Karpas-422 (cell line): Measurements from ENCODE around the gene DNAAF8. TPM values are rescaled to one million over a fixed set of nuclear protein-coding genes. Genes with fewer than 3 reads are reported as not detected.

Source experiments
- DNase-seq: peaks from one replicate; pipeline ENCODE4 v3.0.0-alpha.2; 2015
- H2AFZ ChIP-seq: fragments of 200-600 bp; sonication (generic); 2 replicates; pipeline ENCODE4 v1.6.1; 2014; ENCODE audit warnings: antibody characterized with exemption, low read length, mixed read lengths
- H3K27ac ChIP-seq: fragments of 200-600 bp; sonication (generic); 2 replicates; pipeline ENCODE4 v1.5.1; 2014; ENCODE audit warnings: mild to moderate bottlenecking, low read length, moderate library complexity
- H3K27me3 ChIP-seq: fragments of 200-600 bp; sonication (generic); 2 replicates; pipeline ENCODE4 v1.6.1; 2014; ENCODE audit warnings: low read length, mixed read lengths
- H3K36me3 ChIP-seq: fragments of 200-600 bp; sonication (generic); 2 replicates; pipeline ENCODE4 v1.6.1; 2014; ENCODE audit warnings: low read length, mixed read lengths; ENCODE audit not compliant: insufficient read depth
- H3K4me1 ChIP-seq: fragments of 200-600 bp; sonication (generic); 2 replicates; pipeline ENCODE4 v1.6.1; 2014; ENCODE audit warnings: mild to moderate bottlenecking, low read length, mixed read lengths
- H3K4me2 ChIP-seq: fragments of 200-600 bp; sonication (generic); 2 replicates; pipeline ENCODE4 v1.6.1; 2014; ENCODE audit warnings: low read length, low read depth, mild to moderate bottlenecking; ENCODE audit not compliant: poor library complexity, severe bottlenecking
- H3K4me3 ChIP-seq: fragments of 200-600 bp; sonication (generic); 2 replicates; pipeline ENCODE4 v1.5.1; 2014; ENCODE audit warnings: mild to moderate bottlenecking, antibody characterized with exemption, low read length, mixed read lengths
- H3K79me2 ChIP-seq: fragments of 200-600 bp; sonication (generic); 2 replicates; pipeline ENCODE4 v1.6.1; 2014; ENCODE audit warnings: mild to moderate bottlenecking, low read length, mixed read lengths
- H3K9ac ChIP-seq: fragments of 200-600 bp; sonication (generic); 2 replicates; pipeline ENCODE4 v1.6.0; 2014; ENCODE audit warnings: low read length
- H3K9me2 ChIP-seq: fragments of 200-600 bp; sonication (generic), shearing (Covaris generic); replicated peaks from 2 replicates; pipeline ENCODE4 v1.6.0; 2014; ENCODE audit warnings: mild to moderate bottlenecking, low read length, moderate library complexity; ENCODE audit not compliant: insufficient read depth
- H3K9me3 ChIP-seq: fragments of 300-700, 200-600 bp; sonication (generic); 2 replicates; pipeline ENCODE4 v1.6.1; 2014; ENCODE audit warnings: low read length, mixed read lengths
- H4K20me1 ChIP-seq: fragments of 200-600 bp; sonication (generic); 2 replicates; pipeline ENCODE4 v1.6.1; 2014; ENCODE audit warnings: mild to moderate bottlenecking, antibody characterized with exemption, low read length, low read depth; ENCODE audit not compliant: insufficient read depth
- total RNA-seq: library from RNA; depleted of rRNA; stranded (reverse); fragments of >200 nt; shearing (Covaris generic); gene quantifications from 2 replicates; pipeline ENCODE4 v1.2.3, GENCODE V29; 2014; ENCODE audit warnings: low replicate concordance

DNAAF8 gene
- total RNA-seq, 1 experiment from 2014 or later = 0.22 TPM

DNA sequence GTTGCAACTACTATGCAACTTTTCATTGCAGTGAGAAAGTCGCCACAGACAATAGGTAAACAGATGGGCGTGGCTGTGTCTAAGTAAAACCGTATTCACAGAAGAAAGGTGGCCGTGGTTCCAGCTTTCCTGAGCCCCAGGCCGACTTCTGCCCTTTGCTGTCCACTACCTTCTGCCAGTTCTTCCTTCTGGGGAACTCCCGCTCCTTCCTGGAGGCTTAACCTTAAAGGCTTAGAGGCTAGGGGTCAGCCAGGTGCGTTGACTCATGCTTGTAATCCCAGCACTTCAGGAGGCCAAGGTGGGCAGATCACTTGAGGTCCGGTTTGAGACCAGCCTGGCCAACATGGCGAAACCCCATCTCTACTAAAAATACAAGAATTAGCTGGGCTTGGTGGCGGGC lies 55.9 kb downstream of the DNAAF8 start:
- Histone ChIP-seq H3K79me2 (no peaks in the 10 kb centered on the region), H4K20me1 (no peaks in the 10 kb centered on the region), H3K27me3 (no peaks in the 10 kb centered on the region), H3K4me2 (no peak overlapping the region), H3K4me1 (no peaks in the 10 kb centered on the region), H3K9me3 (no peaks in the 10 kb centered on the region), H3K9ac (no peak overlapping the region), H3K36me3 (no peaks in the 10 kb centered on the region), H2AFZ (no peak overlapping the region), H3K27ac (no peak overlapping the region), H3K9me2 (no peaks in the 10 kb centered on the region), H3K4me3 (no peak overlapping the region)
- no peak for DNase-seq

DNA sequence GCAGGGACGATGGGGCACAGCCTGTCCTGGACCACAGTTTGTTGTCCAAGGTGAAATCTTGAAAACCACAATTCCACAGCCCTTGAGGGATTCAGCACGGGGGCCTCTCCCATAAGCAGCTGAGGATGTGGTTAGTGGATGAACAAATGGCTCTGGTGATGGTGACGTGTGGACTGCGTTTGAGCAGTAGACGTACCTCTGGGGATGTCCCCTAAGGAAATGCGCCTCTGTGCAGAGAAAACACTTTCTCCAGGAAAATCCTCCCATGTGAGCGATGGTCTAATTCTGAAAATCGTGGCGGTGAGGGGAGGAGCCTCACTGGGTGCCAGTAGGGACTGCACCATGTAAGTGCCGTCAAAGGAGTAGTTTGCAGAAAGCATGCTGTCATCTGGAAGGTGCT lies 56.5 kb downstream of the DNAAF8 start:
- Histone ChIP-seq H3K9ac (no peak overlapping the region), H3K4me3 (no peak overlapping the region), H3K27ac (no peak overlapping the region), H3K27me3 (no peaks in the 10 kb centered on the region), H3K4me1 (no peaks in the 10 kb centered on the region), H2AFZ (no peak overlapping the region), H3K36me3 (no peaks in the 10 kb centered on the region), H3K79me2 (no peaks in the 10 kb centered on the region), H4K20me1 (no peaks in the 10 kb centered on the region), H3K9me2 (no peaks in the 10 kb centered on the region), H3K4me2 (no peak overlapping the region), H3K9me3 (no peaks in the 10 kb centered on the region)
- DNase-seq = no peak

DNA sequence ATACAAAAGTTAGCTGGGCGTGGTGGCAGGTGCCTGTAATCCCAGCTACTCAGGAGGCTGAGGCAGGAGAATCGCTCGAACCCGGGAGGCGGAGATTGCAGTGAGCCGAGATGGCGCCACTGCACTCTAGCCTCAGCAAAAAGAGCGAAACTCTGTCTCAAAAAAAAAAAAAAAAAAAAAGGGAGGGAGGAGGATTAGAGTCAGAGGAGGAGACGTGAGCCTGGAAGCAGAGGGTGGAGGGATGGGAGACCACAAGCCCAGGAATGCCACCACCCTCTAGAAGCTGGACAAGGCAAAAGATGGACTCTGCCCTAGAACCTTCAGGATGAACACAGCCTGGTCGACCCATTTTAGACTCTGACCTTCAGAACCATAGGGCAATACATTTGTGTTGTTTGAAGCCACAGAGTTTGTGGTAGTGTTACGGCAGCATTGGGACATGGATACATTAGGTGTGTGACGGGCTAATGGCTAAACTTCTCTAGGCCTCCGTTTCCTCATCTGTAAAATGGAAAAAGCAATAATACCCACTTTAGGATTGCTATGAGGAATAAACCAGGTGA lies 58.7 kb downstream of the DNAAF8 start:
- H4K20me1 ChIP-seq = no peaks in the 10 kb centered on the region
- no peak overlapping the region for H3K9ac ChIP-seq
- no peak overlapping the region for H3K27ac ChIP-seq
- no peaks in the 10 kb centered on the region for H3K27me3 ChIP-seq
- no peaks in the 10 kb centered on the region for H3K4me1 ChIP-seq
- H3K4me3 ChIP-seq = no peak overlapping the region
- H3K9me2 ChIP-seq = no peaks in the 10 kb centered on the region
- DNase-seq = no peak
- no peak overlapping the region for H3K4me2 ChIP-seq
- H3K36me3 ChIP-seq = no peaks in the 10 kb centered on the region
- H3K79me2 ChIP-seq = no peaks in the 10 kb centered on the region
- H3K9me3 ChIP-seq = no peaks in the 10 kb centered on the region
- no peak overlapping the region for H2AFZ ChIP-seq

DNA sequence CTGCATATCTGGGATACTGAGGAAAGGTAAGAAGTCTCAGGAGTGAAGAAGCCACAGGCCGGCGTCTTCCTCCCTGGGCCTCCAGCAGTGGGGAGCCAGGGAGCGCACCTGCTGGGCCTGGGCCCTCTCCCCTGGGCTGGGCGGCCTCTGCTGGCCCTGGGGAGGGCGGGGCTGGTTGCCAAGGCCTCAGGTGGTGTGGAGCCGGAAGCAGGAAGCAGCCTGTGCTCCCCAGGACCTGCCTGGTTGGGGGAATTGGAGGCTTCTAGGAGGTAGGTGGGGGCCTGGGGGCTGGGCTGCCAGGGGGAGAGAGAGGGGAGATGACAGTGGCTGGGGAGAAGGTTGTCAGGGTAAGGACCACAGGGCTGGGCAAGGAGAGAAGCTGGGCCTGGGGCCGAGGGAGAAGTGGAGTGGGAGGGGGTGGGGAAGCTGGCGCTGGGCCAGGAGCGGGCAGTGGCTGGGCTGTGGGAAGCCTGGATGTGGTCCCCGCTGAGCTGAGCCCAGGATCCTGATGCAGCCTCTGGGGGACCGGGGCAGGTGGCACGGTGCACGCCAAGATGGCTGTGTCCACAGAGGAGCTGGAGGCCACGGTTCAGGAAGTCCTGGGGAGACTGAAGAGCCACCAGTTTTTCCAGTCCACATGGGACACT lies 61.0 kb downstream of the DNAAF8 start, which contains the start of gene SMIM22:
SMIM22 (plus strand) TSS at position 189 of the 647 bp plus-strand sequence; CDS start at position 555, 366 bp downstream.
- Histone ChIP-seq H3K9ac (no peak within 1 kb of the TSS), H2AFZ (no peak within 1 kb of the TSS), H3K4me2 (no peak within 1 kb of the TSS)

DNA sequence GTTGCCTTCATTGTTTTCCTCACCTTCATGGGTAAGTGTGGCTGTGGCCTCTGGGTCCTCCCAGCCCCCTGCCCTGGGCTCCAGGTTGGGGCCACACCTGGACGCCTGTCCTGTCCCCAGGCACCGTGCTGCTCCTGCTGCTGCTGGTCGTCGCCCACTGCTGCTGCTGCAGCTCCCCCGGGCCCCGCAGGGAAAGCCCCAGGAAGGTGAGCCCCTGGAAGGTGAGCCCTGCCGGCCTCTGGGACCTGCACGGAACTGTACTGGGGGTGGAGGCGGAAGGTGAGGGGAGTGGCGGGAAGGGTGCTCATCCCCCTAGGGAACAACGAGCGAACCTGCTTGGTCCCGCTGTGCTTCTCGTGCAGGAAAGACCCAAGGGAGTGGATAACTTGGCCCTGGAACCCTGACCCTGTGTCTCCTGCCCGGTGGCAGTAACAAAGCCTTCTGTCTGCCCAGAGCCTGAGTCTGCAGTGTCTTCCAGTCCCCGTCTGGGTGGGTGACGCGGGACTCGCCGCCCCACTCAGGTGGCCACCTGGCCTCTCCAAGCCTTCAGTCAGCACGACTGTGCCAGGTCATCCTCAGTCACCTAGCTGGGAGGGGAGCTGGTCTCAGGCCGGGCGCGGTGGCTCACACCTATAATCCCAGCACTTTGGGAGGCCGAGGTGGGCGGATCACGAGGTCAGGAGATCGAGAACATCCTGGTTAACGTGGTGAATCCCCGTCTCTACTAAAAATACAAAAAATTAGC lies 61.7 kb downstream of the DNAAF8 start:
- no peaks in the 10 kb centered on the region for H3K27me3 ChIP-seq
- H3K9me3 ChIP-seq = no peaks in the 10 kb centered on the region
- H3K4me3 ChIP-seq = no peak overlapping the region
- H4K20me1 ChIP-seq = no peaks in the 10 kb centered on the region
- H3K9me2 ChIP-seq = no peaks in the 10 kb centered on the region
- no peak overlapping the region for H3K27ac ChIP-seq
- H3K36me3 ChIP-seq = no peaks in the 10 kb centered on the region
- no peak overlapping the region for H3K4me2 ChIP-seq
- H2AFZ ChIP-seq = no peak overlapping the region
- H3K79me2 ChIP-seq = no peaks in the 10 kb centered on the region
- H3K4me1 ChIP-seq = peaks cover 6% of the 10 kb centered on the region
- no peak for DNase-seq
- no peak overlapping the region for H3K9ac ChIP-seq

More for the DNA sequence above, 61.0 kb downstream of the DNAAF8 start, which contains the start of gene SMIM22:
- Histone ChIP-seq H3K9me2 (no peaks in the 10 kb centered on the region), H3K36me3 (no peaks in the 10 kb centered on the region), H4K20me1 (no peaks in the 10 kb centered on the region), H3K4me1 (no peaks in the 10 kb centered on the region), H3K9me3 (no peaks in the 10 kb centered on the region), H3K4me3 (no peak within 1 kb of the TSS), H3K27me3 (no peaks in the 10 kb centered on the region), H3K27ac (no peak within 1 kb of the TSS), H3K79me2 (no peaks in the 10 kb centered on the region)
- no peak for DNase-seq

DNA sequence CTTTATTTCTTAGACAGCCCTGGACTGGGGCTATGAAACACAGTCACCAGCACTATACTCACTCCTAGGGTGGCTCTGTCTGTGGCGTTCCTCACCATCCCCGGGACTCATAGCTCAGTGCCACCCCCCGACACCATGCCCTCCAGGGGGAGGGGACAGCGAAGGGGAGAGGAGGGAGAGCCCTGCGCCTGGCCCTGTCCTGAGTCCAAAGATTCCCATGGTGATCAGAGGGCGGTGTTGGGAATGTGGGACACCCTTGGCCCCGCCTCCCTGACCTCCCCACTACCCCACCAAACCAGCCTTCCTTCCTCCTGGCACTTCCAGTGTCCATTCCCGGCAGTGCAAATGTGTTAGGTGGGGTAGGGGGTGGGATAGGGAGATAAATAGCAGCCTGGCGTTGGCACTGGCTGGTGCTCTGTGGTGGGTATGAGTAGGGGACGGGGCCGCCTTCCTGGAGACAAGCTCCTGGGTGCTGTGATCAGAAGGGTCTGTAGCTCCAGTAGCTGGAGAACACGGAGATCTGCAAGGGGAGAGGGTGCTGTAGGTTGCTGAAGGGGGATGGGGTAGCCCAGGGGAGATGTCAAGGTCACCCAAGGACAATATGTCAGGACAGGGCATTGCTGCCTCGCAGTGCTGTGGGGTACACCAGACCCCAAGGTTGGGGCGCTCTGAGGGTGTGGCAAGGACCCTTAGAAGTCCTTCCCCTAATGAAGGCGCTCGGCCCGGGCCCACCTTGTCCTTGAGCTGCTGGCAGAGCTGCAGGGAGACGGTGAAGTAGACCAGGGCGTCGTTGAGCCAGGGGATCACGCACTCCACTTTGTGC lies 62.9 kb downstream of the DNAAF8 start:
- Histone ChIP-seq H4K20me1 (no peaks in the 10 kb centered on the region), H3K79me2 (no peaks in the 10 kb centered on the region), H3K27ac (no peak overlapping the region), H3K4me3 (no peak overlapping the region), H3K36me3 (no peaks in the 10 kb centered on the region), H3K9ac (no peak overlapping the region), H3K9me2 (no peaks in the 10 kb centered on the region), H3K9me3 (no peaks in the 10 kb centered on the region), H3K4me2 (no peak overlapping the region), H2AFZ (no peak overlapping the region), H3K4me1 (peaks cover 15% of the 10 kb centered on the region), H3K27me3 (no peaks in the 10 kb centered on the region)
- DNase-seq = no peak

DNA sequence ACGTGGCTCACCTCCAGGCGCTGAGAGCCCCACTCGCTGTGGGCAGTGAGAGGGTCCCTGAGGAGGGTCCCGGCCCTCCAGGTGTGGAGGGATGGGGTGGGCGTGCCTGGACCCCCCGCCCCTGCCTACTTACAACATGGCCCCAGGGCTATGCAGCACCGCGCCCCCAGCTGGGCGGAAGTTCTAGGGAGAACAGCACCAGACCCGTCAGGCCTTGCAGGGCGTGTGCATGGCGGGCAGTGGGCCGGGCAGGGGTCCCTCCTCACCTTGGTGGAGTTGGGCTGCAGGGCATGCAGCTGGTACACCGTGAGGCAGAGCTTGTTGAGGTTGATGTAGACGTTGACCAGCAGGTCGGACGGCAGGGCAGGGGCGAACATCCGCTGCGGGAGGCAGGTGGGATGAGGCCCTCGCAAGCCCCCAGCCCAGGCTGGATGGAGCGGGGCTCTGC lies 63.5 kb downstream of the DNAAF8 start:
- Histone ChIP-seq H2AFZ (no peak overlapping the region), H3K4me2 (no peak overlapping the region), H4K20me1 (no peaks in the 10 kb centered on the region), H3K36me3 (no peaks in the 10 kb centered on the region), H3K4me1 (peaks cover 15% of the 10 kb centered on the region), H3K27ac (no peak overlapping the region), H3K9me3 (no peaks in the 10 kb centered on the region), H3K79me2 (no peaks in the 10 kb centered on the region), H3K9ac (no peak overlapping the region), H3K9me2 (no peaks in the 10 kb centered on the region), H3K4me3 (no peak overlapping the region), H3K27me3 (no peaks in the 10 kb centered on the region)
- no peak for DNase-seq

DNA sequence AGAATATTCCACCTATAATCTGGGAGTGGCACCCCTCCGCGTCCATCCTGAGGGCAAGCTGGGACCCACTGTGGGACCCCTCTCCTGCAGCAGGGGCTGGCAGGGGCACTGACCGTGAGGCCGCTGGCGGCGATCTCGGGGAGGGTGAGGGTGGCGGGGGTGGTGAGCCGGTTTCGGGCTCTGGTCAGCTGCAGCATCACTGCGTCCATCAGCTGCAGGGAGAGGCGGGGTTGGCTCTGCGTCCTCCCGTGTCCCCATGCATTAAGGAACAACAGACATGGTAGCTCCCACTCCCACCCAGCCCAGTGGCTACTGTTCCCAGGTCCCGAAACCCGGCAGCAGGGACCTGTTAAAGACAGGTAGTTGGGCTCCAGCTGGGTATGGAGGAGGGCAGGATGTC lies 64.1 kb downstream of the DNAAF8 start:
- H4K20me1 ChIP-seq = no peaks in the 10 kb centered on the region
- no peaks in the 10 kb centered on the region for H3K9me2 ChIP-seq
- H2AFZ ChIP-seq = no peak overlapping the region
- H3K4me1 ChIP-seq = peaks cover 22% of the 10 kb centered on the region
- no peaks in the 10 kb centered on the region for H3K9me3 ChIP-seq
- H3K79me2 ChIP-seq = no peaks in the 10 kb centered on the region
- H3K9ac ChIP-seq = no peak overlapping the region
- H3K4me3 ChIP-seq = no peak overlapping the region
- no peaks in the 10 kb centered on the region for H3K27me3 ChIP-seq
- no peaks in the 10 kb centered on the region for H3K36me3 ChIP-seq
- no peak overlapping the region for H3K4me2 ChIP-seq
- no peak for DNase-seq
- no peak overlapping the region for H3K27ac ChIP-seq
